Measurements from ENCODE around the gene CLBA1. TPM values are rescaled to one million over a fixed set of nuclear protein-coding genes. Genes with fewer than 3 reads are reported as not detected.

CLBA1 gene
- total and polyA plus RNA-seq, 4 donors: 12.3 to 22.3 (median 13.8) TPM

- H3K36me3 ChIP-seq (ENCODE audit: control insufficient read depth in 4 of 4, insufficient read depth in 4 of 4, low read length in 4 of 4): no peaks in the 10 kb centered on the region
- H3K4me3 ChIP-seq: no peak overlapping the region
- H3K27me3 ChIP-seq (ENCODE audit: control insufficient read depth in 3 of 3, insufficient read depth in 3 of 3, low read length in 2 of 3): peaks cover 0 to 3% (median 0%) of the 10 kb centered on the region in 3 donors
- H3K4me1 ChIP-seq (ENCODE audit: control insufficient read depth in 5 of 5, insufficient read depth in 5 of 5, low read length in 5 of 5): no peaks in the 10 kb centered on the region
- TF ChIP-seq, protein P1, sequence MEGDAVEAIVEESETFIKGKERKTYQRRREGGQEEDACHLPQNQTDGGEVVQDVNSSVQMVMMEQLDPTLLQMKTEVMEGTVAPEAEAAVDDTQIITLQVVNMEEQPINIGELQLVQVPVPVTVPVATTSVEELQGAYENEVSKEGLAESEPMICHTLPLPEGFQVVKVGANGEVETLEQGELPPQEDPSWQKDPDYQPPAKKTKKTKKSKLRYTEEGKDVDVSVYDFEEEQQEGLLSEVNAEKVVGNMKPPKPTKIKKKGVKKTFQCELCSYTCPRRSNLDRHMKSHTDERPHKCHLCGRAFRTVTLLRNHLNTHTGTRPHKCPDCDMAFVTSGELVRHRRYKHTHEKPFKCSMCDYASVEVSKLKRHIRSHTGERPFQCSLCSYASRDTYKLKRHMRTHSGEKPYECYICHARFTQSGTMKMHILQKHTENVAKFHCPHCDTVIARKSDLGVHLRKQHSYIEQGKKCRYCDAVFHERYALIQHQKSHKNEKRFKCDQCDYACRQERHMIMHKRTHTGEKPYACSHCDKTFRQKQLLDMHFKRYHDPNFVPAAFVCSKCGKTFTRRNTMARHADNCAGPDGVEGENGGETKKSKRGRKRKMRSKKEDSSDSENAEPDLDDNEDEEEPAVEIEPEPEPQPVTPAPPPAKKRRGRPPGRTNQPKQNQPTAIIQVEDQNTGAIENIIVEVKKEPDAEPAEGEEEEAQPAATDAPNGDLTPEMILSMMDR (IDR thresholded peaks at IDR 0.05; ENCODE audit: control extremely low read depth, extremely low read depth): no peak
- 45 to 47% methylated on average over 7 of the region's 7 CpGs for WGBS, 2 donors
- no peak overlapping the region for H3K27ac ChIP-seq (ENCODE audit: low read depth in 1 of 2, low read length in 1 of 2)
- no peaks in the 10 kb centered on the region for H3K9me3 ChIP-seq (ENCODE audit: control insufficient read depth in 4 of 4, insufficient read depth in 3 of 4, low read length in 3 of 4)
- H3K9ac ChIP-seq (ENCODE audit: insufficient read depth in 1 of 2, low read length in 2 of 2): no peak overlapping the region
- DNase-seq (no peak), ATAC-seq (ENCODE audit: insufficient read depth, low FRiP score) (no peak)
Observed at GRCh38 chr14:105043641-105044040, 58.1 kb downstream of the CLBA1 start.

Other genes with a start within 250 kb of the CLBA1 start
- gene SIVA1, start 232.6 kb upstream of the CLBA1 start, total RNA-seq: 10 to 100 TPM; 67.5 to 91.8 TPM
- gene SIVA1, start 232.6 kb upstream of the CLBA1 start, polyA plus RNA-seq: 100 to 1,000 TPM; 164 to 212 TPM
- gene AKT1, start 190.0 kb upstream of the CLBA1 start, total RNA-seq: 100 to 1,000 TPM; 161 to 224 TPM
- 100 to 1,000 TPM; 142 to 159 TPM for gene AKT1, start 190.0 kb upstream of the CLBA1 start, polyA plus RNA-seq
- 10 to 100 TPM; 10.2 to 18.6 TPM for gene ZBTB42, start 184.7 kb upstream of the CLBA1 start, total RNA-seq
- gene ZBTB42, start 184.7 kb upstream of the CLBA1 start, polyA plus RNA-seq: 10 to 100 TPM; 11.4 to 11.9 TPM
- 10 to 100 TPM; 12.1 to 50.3 TPM for gene CEP170B, start 120.5 kb upstream of the CLBA1 start, total RNA-seq
- 10 to 100 TPM; 12.7 to 17.6 TPM for gene CEP170B, start 120.5 kb upstream of the CLBA1 start, polyA plus RNA-seq
- gene PLD4, start 60.9 kb upstream of the CLBA1 start, total RNA-seq: 1 to 10 TPM in 1 of 2 donors, under 1 TPM in 1; 0.92 to 6.3 TPM
- gene PLD4, start 60.9 kb upstream of the CLBA1 start, polyA plus RNA-seq: under 1 TPM; 0.71 to 0.84 TPM
- 10 to 100 TPM in 1 of 2 donors, 1 to 10 TPM in 1; 8.1 to 26.6 TPM for gene AHNAK2, start 7.4 kb upstream of the CLBA1 start, total RNA-seq
- gene AHNAK2, start 7.4 kb upstream of the CLBA1 start, polyA plus RNA-seq: 1 to 10 TPM; 3.5 to 8.1 TPM
- gene CDCA4, start 35.3 kb downstream of the CLBA1 start, total RNA-seq: 1 to 10 TPM; 7.5 to 8.4 TPM
- 1 to 10 TPM; 8.0 to 9.8 TPM for gene CDCA4, start 35.3 kb downstream of the CLBA1 start, polyA plus RNA-seq
- 1 to 10 TPM; 4.4 to 6.9 TPM for gene GPR132, start 79.6 kb downstream of the CLBA1 start, total RNA-seq
- 10 to 100 TPM in 1 of 2 donors, 1 to 10 TPM in 1; 2.3 to 19.5 TPM for gene GPR132, start 79.6 kb downstream of the CLBA1 start, polyA plus RNA-seq
- 10 to 100 TPM; 32.1 to 35.1 TPM for gene JAG2, start 183.0 kb downstream of the CLBA1 start, total RNA-seq
- gene JAG2, start 183.0 kb downstream of the CLBA1 start, polyA plus RNA-seq: 10 to 100 TPM; 14.1 to 23.6 TPM
- gene NUDT14, start 195.5 kb downstream of the CLBA1 start, total RNA-seq: 10 to 100 TPM; 29.8 to 80.7 TPM
- gene NUDT14, start 195.5 kb downstream of the CLBA1 start, polyA plus RNA-seq: 10 to 100 TPM; 27.7 to 72.7 TPM